HG03439 (cell line): Measurements from ENCODE around the gene SOX6.

ENCODE experiments used
- ATAC-seq: cut with Tn5 transposase; IDR thresholded peaks from one replicate; pipeline ENCODE4 v1.9.1; 2021; ENCODE audit warnings: mild to moderate bottlenecking, moderate library complexity; ENCODE audit not compliant: unreplicated experiment

The SOX6 gene

DNA sequence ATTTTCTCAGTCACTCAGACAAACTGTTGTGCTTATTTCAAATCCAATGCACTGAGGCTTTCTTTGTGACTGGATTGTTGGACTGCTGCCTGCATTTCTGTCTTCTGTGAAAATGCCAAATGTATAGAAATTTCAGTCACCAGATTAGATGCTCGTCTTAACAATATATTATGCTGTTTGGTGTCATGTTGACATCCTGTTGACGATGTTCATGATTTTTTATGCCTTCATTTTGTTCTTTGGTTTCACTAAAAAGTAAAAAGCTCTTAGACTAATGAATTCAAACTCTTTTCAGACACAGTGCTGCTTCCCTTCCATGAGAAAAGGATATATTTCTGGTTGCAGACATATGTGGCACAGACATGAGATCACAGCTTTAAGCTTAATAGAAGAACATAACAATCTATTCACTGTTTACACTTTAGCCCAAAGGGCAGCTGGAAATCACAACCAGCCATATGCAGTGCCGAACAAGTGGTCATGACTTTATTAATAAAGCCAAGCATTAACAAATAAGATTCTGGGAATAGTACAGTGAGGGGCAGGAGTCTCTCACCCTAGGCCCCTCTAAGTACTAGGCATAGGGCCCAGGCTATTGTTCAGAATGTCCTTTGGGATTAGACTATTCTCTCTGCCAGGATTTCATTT, 9.4 kb upstream of the SOX6 start:
- no peak for ATAC-seq

DNA sequence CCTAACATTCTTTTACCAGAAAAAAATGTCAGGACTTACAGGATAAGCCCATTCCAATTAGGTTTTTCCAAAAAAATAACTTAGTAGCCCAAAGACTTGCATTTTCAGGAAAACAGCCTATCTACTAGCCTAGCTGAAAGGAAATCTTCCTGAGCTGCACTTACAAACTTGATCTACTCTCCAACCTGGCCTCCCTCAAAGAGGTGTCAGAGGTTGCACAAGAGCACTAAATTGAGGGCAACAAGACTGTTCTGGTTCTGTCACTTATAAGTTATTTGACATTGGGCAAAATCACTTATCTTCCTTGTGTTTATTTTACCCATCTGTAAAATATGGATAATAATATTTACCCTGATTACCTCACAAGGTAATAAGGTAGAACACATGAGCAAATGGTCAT, 7.9 kb upstream of the SOX6 start:
- no peak for ATAC-seq

DNA sequence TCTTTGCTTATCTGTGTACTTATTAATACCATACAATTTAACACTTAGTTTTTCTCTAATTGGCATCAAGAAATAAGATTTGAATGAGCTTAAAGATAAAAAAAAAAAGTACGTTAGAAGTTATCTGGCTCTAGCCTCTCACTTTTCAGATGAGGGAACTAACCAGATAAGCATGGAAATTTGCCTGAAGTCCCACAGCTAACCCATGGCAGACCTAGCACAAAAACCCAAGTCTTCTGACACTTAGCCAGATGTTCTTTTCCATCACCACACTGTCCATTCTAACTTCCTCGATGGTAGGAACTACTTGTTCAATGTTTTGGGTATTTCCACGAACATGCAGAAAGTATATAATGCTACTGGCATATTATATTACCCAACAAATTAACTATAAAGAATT, 7.4 kb upstream of the SOX6 start:
- no peak for ATAC-seq

DNA sequence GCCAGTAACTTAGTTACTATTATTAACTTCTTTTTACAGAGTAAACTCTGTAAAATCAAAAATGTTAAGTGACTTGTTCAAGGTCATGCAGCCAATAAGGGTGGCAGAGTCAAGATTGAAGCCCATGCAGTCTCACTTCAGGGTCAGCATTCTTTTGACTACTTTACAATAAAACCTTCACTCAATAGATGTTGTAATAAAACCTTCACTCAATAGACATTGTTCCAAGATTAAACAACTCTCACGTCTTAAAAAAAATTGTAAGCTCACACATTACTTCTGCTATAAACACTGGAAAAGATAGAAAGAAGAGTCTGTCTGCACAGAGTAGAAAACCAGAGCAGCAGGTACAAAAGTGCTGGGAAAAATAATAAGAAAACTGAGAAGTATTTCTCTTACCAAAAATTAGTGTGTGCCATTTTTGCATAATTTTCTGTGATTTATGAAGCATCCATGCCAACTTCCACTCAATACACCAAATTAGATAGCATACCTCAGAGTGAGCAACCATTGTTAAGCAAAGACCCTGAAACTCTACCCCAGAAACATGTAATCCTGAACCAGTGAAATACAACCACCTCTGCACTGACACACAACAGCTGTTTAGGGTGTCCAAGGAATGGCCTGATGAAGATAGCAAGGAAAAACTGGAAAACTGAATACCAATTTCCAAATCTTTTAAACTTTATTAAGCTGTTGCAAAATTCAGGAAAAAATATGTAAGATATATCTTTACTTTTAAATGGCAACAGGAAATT, 4.9 kb upstream of the SOX6 start:
- ATAC-seq: no peak

DNA sequence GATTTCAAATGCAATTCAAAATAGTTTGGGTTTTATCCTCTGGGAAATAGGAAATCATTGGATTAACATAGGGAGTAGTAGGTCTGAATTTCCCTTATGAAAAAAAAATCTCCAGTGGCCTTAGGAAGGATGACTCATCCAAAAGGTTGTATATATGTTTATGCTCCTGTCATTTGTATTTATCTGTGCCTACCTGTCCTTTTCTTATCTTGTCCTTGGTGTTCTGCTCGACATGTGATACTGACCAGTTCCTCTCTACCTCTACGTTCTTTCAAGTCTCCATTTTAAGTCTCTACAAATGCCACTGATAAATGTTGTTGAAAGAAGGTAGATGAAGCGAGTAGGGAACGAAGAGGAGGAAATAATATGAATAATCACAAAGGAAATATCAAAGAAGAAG, 3.0 kb upstream of the SOX6 start:
- ATAC-seq: no peak

DNA sequence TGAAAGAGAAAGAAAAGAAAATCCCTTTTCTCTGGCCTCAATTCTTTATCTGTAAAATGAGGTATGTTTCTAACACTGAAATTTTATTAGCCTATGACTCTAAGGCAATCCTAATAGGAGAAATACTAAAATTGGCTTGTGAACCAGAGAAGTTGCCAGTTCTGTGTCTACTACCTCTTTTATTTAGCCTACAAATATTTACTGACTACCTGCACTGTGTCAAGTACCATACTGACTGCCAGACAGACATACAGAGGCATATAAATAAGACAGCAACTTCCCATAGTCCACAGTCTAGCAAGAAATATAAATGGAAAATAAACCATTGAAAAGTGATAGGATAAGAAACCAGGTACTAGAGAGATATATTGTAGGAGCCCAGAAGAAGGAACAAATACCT, 2.4 kb upstream of the SOX6 start:
- no peak for ATAC-seq

DNA sequence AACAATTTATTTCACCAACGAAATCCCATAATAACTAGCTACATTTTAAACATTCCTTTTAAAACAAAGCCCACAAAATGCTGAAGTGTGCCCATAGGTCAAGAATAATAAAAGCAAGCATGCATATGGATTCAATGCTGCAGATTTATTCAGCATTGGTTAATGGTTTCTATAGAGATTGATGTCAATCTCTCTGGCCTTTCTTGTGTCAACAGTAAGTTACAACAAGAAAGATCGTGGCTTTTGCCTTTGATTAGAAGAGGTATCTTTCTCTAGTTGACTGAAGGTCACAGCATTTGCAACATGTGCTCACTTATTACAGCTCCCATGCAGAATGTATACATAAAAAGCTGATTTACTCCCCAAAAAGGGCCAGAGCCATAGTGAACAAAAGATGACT, 1.4 kb upstream of the SOX6 start:
- ATAC-seq: no peak

DNA sequence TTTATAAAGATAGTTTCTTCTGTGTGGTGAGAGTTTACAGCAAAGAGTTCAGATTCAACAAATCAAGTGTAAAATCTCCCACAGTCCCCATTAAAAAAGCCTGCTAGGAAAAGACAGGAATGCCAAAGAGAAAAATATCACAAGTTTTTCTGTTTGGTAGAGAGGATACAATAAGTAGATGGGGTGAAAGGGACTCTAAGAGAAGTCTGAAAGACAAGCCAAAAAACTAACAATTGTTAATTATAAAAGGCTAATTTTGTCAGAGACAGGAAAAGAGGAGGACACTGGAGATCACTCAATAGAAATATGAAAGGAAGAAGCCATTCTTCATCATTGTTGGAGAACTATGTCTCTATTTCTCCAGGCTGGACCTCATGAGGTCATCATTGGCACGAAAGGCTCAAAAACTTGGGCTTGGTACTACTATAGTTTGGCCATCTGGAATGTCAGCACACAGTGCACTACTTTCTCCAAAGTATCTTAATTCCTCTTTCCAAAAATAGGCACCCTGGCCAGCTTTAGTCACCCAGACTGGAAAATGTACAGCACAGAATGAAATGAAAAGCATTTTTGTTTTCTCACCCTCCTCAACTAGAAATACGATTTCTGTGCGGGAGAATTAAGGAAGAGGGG, 531 bp upstream of the SOX6 start:
- no peak for ATAC-seq

DNA sequence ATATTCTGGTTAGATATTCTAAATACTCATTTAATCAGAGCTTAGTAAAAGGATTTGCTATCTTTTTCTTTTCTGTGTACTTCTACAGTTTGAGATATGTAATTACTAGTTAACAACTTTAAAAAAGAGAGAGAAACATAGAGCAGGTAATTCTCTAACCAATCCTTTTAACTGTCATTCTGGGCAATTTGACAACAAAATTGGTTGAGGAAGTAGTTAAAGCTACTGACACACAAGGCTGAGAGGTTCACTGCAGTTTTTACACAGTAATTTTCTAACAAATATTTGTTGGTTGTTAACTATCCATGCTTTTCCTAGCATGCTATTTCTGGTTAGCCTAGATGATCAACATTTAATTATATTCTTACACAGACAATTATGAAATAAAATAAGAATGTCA, 3.6 kb downstream of the SOX6 start:
- ATAC-seq: no peak

DNA sequence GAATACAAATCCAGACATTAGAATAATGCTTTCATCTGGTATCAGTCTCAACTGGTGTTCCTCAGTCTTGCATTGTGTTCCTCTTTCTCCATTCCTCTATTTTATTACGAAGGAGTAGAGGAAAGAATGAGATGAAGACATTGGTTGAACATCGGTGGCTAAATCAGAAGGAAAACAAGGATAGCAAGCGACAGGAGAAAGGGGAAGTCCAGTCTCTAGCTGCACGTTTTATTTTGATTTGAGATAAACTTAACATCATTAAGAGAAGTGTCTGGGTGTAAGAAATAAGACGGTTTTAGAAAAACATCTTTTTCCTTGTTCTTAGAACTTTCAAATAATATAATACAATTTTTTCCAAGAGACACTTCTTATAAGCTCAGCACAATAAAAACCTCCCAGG, 6.2 kb downstream of the SOX6 start:
- ATAC-seq: no peak

DNA sequence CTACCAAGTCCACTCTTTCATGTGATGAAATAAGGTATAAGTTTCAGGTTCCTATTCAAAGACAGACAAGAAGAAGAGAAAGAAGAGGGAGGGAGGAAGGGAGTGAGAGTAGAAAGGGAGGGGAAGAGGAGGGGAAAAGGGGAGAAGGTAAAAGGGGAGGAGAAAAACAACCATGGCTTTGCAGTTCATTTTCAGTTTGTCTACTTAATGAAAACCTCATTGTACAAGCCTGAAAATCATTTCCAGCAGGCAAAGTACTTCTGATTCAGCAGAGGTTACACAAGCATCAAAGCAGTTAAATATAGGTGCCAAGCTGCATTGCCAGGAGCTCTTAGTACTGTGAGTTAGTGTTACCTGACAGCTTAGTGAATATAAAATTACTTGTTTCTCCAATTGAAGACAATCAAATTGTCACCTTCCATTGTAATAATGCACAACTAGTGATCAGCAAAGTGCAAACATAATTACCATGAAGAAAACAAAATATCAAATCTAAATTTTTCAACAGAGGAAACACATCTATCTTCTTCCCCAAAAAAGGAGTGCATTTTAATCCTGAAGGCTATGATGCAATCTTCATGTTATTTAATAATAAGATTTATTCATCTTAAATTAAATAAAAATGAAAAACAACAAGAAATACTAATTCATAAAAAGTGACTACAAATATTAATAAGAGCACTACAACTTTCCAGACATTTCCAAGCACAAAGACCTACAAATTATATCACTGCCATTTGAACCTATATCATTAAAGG, 8.2 kb downstream of the SOX6 start:
- ATAC-seq: no peak

DNA sequence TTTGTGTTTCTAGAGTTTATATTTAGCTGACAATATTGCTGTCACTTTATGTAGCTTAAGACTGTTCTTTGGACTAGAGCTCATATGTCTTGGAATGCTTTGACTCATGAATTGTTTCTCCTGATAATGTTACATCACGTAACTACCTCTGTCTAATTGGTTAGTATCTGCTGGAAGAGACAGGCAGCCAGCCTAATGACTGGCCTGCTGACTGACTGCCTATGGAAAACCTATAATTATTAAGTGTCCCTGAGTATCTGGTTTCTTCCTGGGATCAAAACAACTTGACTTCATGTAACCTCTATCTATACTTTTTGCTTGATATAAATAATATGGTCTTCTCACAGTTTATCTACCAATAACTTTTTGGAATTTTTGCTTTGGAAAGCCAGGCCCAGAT, 9.4 kb downstream of the SOX6 start:
- ATAC-seq: no peak

DNA sequence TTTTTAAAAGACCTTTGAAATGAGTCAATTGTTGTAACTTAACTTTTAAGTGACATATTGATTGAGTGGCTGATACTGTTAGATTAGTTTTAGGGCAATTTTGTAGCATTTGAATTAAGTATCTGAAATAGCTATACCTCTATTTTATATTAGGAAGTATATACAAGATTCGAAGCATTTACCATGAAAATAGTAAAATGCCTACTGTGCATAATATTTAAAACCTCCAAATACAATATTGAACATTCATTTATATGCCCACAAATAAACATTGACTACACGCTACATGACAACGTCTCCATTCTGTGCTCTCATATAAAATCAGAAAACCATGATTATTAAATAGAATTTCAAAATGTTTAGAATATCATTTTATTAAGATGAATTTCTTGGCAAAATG, 14.5 kb downstream of the SOX6 start:
- ATAC-seq: no peak

DNA sequence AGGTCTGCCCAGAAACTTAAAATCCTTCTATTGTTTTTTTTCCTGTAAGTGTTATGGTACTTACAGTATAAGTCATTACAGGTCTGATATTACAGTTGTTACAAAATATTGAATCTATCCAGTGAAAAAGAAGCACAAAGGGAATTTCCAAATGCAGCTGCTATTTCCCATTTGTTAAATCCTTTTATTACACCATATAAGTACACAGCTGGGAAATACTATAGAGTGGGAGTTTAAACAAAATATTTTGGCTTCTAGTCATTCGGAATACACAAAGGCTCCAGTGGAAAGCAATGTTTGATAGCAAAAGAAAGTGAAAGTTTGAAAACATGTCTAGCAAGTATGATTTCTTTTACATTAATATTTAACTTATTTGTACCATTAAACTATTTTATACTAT, 18.0 kb downstream of the SOX6 start:
- ATAC-seq: no peak

DNA sequence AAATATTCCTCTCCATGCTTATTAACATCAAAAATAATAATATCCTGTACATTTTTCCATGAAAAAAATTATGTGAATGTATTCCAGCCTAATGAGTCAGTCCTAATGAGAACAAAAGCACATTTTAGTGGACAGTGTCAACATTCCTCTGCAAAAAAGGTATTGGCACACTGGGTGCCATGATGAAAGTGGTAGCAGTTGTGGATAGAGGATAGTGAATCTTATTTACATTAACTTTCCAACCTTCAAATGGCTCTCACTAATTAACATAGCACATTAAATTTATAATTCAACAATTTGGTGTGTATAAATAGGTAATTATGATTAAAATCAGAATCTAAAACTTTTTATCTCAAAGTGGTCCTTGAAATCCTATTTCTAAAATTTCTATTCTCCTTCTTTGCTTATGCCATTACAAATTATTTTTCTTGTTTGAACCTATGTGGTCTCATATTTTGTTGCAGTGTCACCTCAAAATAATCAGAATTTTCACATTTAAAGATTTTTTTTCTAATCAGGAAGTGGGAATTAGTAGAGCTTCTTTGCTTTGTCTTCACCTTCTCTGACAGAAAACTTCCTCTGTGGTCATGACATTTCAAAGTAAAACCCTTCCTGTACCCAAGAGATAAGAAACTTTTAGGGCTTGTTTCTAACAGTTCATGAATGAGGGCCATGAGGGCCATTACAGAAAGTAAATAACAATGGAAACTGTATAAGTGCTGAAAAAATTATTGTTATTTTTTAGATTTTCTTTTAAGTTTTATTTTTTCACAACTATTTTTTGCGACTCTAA, 18.7 kb downstream of the SOX6 start:
- ATAC-seq: no peak

DNA sequence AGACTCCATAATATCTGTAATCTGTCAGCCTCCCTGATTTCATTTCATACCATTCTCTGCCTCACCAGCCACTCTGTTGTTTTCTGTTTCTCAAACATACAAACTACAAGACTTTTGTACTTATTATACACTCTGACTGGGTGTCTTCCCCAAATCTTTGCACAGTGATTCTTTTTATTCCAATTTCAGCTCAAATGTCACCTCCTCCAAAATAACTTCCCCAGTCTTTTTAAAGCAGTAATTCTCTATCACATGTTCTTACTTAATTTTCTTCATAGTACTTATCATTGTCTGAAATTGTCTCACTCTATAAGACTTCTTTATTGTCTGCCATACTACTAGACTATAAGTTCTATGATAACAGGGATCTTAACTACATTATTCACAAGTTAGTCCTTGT, 19.6 kb downstream of the SOX6 start:
- ATAC-seq: no peak

DNA sequence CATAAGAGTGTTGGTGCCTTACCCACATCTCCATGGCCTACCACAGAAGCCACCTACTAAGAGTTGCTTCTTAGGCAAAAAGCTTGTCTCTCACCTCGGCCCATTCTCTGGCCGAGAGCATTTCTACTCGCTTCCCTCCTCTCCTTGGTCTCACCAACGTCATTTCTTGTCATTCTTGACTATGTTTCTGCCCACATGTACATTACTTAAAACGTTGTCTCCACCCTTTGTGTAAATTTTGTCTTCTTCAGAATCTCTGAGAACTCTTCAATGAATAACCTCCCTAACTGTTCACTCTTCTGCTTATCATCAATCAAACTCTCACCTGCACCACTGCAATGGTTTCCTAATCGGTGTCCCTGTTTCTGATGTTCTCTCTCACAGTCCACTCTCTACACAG, 20.1 kb downstream of the SOX6 start:
- ATAC-seq: no peak

DNA sequence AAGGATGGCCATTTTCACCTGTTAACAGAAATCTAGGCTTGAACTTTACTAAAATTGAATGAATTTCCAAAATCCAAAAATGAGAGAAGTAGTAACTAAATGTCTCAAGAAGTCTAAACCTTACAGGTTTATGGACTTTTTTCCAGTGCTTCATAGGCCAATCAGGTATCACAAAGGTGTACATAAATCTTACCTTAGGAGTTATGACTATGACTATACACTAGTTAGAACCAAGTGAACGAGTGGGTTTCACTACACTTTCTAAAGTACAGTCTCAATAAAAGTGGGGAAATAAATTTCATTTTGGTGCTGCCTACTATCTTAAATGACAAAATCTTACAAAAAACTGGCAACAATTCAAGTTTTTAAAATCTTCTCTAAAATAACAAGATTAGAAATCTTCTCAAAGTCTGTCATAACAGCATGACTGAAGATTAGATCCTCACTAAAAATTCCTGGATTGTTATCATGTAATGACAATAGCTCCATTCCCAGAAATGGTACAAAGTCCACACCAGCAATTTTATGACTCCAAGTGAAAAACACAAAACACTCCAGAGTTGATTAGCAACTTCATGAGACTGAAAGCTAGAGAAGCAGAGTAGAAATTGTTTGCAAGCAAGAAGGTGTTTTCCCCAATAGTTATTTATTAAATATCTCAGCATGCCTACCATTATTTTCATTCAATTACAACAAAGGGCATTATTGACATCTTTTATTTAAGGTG, 20.9 kb downstream of the SOX6 start:
- ATAC-seq: no peak

DNA sequence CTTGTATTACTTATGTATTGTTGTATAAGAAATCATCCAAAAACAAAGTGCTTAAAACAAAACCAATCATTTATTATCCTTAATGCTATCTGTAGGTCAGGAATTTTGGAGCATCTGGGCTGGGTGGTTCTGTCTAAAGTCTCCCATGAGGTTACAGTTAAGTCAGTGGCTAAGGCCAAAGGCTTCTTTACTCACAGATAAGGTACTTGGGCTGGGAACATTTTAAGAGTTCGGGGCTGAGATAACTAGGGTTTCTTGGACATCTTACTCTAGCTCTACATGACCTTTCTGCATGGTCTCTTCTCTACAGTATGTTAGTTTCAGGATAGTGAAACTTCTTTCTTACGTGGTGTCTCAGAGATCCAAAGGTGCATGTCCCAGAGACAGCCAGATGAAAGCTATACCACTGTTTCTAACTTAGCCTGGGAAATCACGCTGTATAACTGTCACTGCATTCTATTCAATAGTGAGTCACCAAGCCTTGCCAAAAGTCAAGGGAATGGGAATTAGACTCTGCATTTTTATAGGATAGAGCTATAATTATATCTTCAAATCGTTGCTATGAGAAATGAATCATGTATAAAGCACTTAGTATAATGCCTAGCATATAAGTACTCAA, 29.6 kb downstream of the SOX6 start:
- ATAC-seq: no peak

DNA sequence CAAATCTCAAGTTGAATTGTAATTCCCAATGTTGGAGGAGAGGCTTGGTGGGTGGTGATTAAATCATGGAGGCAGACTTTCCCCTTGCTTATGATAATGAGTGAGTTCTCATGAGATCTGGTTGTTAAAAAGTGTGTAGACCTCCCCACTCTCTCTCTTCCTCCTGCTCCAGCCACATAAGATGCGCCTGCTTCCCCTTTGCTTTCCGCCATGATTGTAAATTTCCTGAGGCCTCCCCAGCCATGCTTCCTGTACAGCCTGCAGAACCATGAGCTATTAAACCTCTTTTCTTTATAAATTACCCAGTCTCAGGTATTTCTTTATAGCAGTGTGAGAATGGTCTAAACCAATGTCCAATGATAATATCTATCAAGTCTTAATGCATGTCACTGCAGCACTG, 34.2 kb downstream of the SOX6 start:
- no peak for ATAC-seq
